Activated T-helper 2 cell treated with anti-CD3 and anti-CD28 coated beads, Interferon-gamma antibody, Interleukin-2, Interleukin-4, amounts not matched to agents 10 μg/mL and 5 μg/mL and 100 μg/mL, durations not matched to agents 14 hours and 24 hours and 36 hours (primary cell): ENCODE results near the gene CD59. TPM values are rescaled to one million over a fixed set of nuclear protein-coding genes. Genes with fewer than 3 reads are reported as not detected.

Experiments used
- DNase-seq: peaks from one replicate; pipeline ENCODE4 v3.0.0; 2021; ENCODE audit warnings: low spot score
- H3K27ac Mint-ChIP-seq: one replicate; pipeline ENCODE4 v1.8.0; 2021; ENCODE audit warnings: mixed read lengths
- H3K27me3 Mint-ChIP-seq: one replicate; pipeline ENCODE4 v1.8.0; 2021; ENCODE audit warnings: low read depth, mixed read lengths
- H3K36me3 Mint-ChIP-seq: one replicate; pipeline ENCODE4 v1.8.0; 2021; ENCODE audit warnings: low read depth, mixed read lengths
- H3K4me1 Mint-ChIP-seq: one replicate; pipeline ENCODE4 v1.8.0; 2021; ENCODE audit warnings: low read depth, mixed read lengths
- H3K4me3 Mint-ChIP-seq: one replicate; pipeline ENCODE4 v1.8.0; 2021; ENCODE audit warnings: low read depth, mild to moderate bottlenecking, moderate library complexity, mixed read lengths
- H3K9me3 Mint-ChIP-seq: one replicate; pipeline ENCODE4 v1.8.0; 2021; ENCODE audit warnings: mixed read lengths
- intact Hi-C: fragments of 100-400 bp; cut with micrococcal nuclease; formaldehyde crosslinking; loops from one replicate; pipeline ENCODE4 v1.15.1; 2023
- total RNA-seq: library from RNA; stranded (reverse); gene quantifications from 2 replicates; pipeline ENCODE4 v1.2.3, GENCODE V29; 2022

Gene CD59
- total RNA-seq, 1 donor from 2014 or later = 173 TPM

DNA sequence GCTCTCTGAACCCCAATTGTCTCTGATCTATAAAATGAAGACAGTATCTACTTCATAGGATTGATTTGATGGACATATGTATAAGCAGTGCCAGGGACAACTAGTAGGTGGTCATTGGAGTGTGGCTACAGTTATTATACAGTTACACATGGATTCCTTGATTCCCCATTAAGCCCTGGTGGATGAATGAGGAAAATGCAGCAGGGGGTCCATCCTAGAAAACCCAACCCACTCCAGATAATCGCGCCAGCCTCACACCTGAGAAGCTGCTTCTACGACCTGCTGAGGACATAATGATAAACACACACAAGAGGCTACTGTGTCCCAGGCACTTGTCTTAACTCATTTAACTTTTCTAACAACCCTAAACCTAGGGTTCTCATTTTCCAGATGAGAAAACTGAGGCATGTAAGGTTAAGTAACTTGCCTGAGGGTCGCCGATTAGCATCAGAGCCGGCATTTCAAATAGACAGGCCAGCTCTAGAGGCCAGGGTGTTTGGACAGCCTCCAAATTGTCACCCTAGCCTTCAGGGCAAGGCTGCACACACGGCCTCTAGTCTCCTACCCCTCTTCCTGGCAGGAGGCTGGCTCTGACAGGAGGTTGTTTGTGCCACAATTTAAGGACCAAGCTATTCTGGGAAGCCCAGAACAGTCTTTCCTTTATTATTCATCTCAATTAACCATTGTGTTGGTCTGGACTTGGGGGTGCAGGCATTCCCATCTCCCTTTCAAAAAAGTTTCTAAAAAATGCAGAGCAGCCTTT is 31.8 kb downstream of the CD59 start:
- intact Hi-C loops = loop anchor here (5.0 to 10.0 kb wide), 2 partner anchors 33 to 540 kb away; partner anchors contain the start of genes CD59 and CSTF3
- Mint-ChIP-seq H3K27ac (no peak overlapping the region), H3K9me3 (no peaks in the 10 kb centered on the region), H3K27me3 (peaks cover 6% of the 10 kb centered on the region), H3K36me3 (peaks cover 18% of the 10 kb centered on the region), H3K4me1 (peaks cover 21% of the 10 kb centered on the region), H3K4me3 (no peak overlapping the region)
- no peak for DNase-seq

- Mint-ChIP-seq H3K9me3 (no peaks in the 10 kb centered on the region), H3K4me3 (no peak overlapping the region), H3K4me1 (peaks cover 21% of the 10 kb centered on the region), H3K36me3 (peaks cover 12% of the 10 kb centered on the region), H3K27ac (no peak overlapping the region), H3K27me3 (peaks cover 9% of the 10 kb centered on the region)
- intact Hi-C loops = loop anchor here (5.0 to 10.0 kb wide), 2 partner anchors 34 to 539 kb away; partner anchors contain the start of genes CD59 and CSTF3
- no peak for DNase-seq
Observed at GRCh38 chr11:33703788-33704187, 32.4 kb downstream of the CD59 start.

DNA sequence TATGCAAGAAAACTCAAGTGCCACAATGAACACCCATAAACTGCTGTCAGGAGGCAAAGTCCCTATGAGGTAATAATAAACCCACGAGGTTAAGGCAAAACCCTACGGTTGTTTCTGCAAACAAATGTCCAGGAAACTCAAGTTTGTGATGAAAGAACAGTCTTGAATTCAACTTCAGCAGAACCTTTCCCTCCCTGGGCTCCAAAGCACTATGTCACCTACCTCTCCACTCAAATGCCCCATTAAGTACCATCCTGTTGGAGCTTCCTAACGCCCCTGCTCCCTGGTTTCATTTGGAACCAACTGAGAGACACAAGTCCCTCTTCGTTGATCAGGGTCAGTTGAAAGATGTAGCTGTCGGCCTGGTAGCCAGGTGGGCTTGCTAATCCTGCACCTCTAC is 33.0 kb downstream of the CD59 start:
- Mint-ChIP-seq H3K9me3 (no peaks in the 10 kb centered on the region), H3K27ac (no peak overlapping the region), H3K27me3 (peaks cover 11% of the 10 kb centered on the region), H3K36me3 (peaks cover 8% of the 10 kb centered on the region), H3K4me3 (no peak overlapping the region), H3K4me1 (peaks cover 21% of the 10 kb centered on the region)
- no peak for DNase-seq
- intact Hi-C loops = loop anchor here (5.0 to 10.0 kb wide), 2 partner anchors 34 to 538 kb away; partner anchors contain the start of genes CD59 and CSTF3

DNA sequence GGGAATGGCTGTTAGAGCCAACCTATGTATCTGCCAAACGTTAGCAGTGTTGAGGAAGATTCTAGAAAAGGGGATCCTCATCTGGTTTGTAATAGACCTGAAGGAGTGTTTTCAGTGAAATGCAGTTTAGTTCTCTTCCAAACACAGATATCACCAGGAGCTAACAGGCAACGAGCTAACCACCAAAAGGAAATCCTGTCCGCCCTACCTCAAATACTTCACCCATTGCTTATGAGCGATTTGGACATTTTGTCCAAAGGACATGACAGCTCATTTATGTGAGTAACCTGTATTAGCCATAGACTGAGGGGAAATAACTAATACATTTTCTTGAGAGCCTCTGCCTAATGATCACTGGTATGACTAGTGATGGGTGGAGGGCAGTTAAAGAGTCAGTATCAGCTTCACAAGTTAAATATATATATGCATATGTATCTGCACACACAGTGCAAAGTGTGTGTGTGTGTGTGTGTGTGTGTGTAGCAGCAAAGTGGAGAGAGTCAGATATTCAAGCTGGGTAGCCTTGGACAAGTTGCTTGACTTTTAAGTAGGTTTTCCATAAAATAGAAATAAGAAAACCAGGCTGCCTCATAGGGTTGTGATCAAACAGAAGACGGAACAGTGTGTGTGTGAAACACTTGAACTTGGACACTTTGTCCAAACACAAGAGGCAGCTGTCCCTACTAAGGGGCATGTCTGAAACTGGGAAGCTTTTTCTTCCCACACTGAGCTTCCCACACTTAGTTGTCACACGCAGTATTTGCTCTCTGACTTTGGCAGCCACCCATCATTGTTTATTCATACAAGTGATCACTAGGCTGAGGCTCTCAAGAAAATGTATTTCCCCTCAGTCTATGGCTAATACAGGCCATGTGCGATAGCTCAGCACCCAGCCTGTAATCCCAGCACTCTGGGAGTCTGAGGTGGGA is 34.7 kb downstream of the CD59 start:
- peaks cover 26% of the 10 kb centered on the region for H3K27me3 Mint-ChIP-seq
- H3K9me3 Mint-ChIP-seq = no peaks in the 10 kb centered on the region
- no peak overlapping the region for H3K27ac Mint-ChIP-seq
- H3K4me1 Mint-ChIP-seq = peaks cover 16% of the 10 kb centered on the region
- peak overlapping the region; percentile 84 for H3K4me3 Mint-ChIP-seq
- peaks cover 4% of the 10 kb centered on the region for H3K36me3 Mint-ChIP-seq
- DNase-seq = no peak
- intact Hi-C loops = loop anchor here (1.0 to 10.0 kb wide), 4 partner anchors 21 to 537 kb away; partner anchors contain the start of genes CD59, CSTF3 and FBXO3

GRCh38 chr11:33700502-33701271 is 35.5 kb downstream of the CD59 start, which contains the start of gene C11orf91:
Gene C11orf91, minus strand, starts transcription at chr11:33700826. Its CDS starts 86 bp downstream, at chr11:33700740.
- intact Hi-C loops = loop anchor here (1.0 to 10.0 kb wide), 4 partner anchors 22 to 536 kb away; partner anchors contain the start of genes CD59, CSTF3 and FBXO3
- peak; percentile 92 for DNase-seq
- H3K27ac Mint-ChIP-seq = peak within 1 kb of the TSS; percentile 14
- H3K4me3 Mint-ChIP-seq = peak within 1 kb of the TSS; percentile 84
- no peaks in the 10 kb centered on the region for H3K9me3 Mint-ChIP-seq
- peaks cover 14% of the 10 kb centered on the region for H3K4me1 Mint-ChIP-seq
- no peaks in the 10 kb centered on the region for H3K36me3 Mint-ChIP-seq
- H3K27me3 Mint-ChIP-seq = peaks cover 31% of the 10 kb centered on the region

GRCh38 chr11:33700063-33700501 is 36.1 kb downstream of the CD59 start:
- H3K27me3 Mint-ChIP-seq = peaks cover 31% of the 10 kb centered on the region
- peak overlapping the region; percentile 61 for H3K4me3 Mint-ChIP-seq
- DNase-seq = no peak
- H3K27ac Mint-ChIP-seq = peak overlapping the region; percentile 8
- H3K4me1 Mint-ChIP-seq = peaks cover 14% of the 10 kb centered on the region
- H3K9me3 Mint-ChIP-seq = no peaks in the 10 kb centered on the region
- intact Hi-C loops = loop anchor here (2.0 to 10.0 kb wide), 3 partner anchors 37 to 535 kb away; partner anchors contain the start of genes CD59, CSTF3 and FBXO3
- H3K36me3 Mint-ChIP-seq = no peaks in the 10 kb centered on the region

DNA sequence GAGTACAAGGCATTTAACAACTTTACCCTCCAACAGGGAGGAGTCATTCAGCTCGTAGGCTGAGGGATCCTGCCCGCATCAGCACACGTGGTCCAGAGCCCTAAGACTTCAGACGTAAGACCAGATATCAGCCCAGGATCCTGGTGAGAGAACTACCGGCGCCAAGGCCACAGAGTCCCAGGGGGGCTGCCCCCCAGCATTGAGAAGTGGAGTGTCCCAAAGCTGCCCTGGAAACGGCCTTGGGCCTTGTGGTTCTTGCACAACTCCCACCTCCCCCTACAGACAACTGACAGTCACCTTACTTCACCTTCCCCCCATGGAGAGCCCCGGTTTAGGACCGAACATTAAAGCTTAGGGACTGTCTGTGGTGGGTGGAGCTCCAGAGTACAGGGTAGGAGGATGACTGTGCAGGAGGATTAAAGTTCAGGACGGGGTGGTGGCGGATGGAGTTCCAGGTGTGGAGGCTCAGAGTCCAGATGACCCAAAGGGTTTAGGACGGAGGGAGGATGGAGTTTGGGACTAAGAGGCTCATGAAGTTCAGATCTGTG is 36.6 kb downstream of the CD59 start:
- DNase-seq = no peak
- Mint-ChIP-seq H3K36me3 (no peaks in the 10 kb centered on the region), H3K9me3 (no peaks in the 10 kb centered on the region), H3K4me3 (peak overlapping the region; percentile 61), H3K4me1 (peaks cover 14% of the 10 kb centered on the region), H3K27me3 (peaks cover 31% of the 10 kb centered on the region), H3K27ac (peak overlapping the region; percentile 8)
- intact Hi-C loops = loop anchor here (2.0 to 10.0 kb wide), 3 partner anchors 38 to 535 kb away; partner anchors contain the start of genes CD59, CSTF3 and FBXO3

GRCh38 chr11:33698921-33699320 is 37.3 kb downstream of the CD59 start:
- peaks cover 14% of the 10 kb centered on the region for H3K4me1 Mint-ChIP-seq
- no peak overlapping the region for H3K4me3 Mint-ChIP-seq
- no peak for DNase-seq
- no peaks in the 10 kb centered on the region for H3K9me3 Mint-ChIP-seq
- H3K27ac Mint-ChIP-seq = no peak overlapping the region
- H3K27me3 Mint-ChIP-seq = peaks cover 31% of the 10 kb centered on the region
- H3K36me3 Mint-ChIP-seq = no peaks in the 10 kb centered on the region
- intact Hi-C loops = no loop called here

DNA sequence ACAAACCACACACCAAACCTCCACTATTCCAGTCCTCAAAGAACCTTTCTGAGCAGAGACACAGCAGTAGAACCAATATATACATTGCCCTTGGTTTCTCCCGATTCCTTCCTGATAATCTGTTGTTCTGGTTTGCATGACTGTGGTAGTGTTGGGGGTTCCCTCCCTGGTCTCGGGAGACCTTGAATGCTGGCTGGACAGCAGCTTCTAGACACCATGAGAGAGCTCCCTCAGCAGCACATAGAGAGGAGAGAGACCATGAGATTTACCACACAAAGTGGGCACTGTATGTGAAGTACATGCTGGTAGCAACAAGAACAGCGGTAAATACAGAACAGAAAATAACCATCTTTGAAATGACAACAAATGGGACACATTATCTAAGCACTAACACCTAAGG is 38.2 kb downstream of the CD59 start:
- no peaks in the 10 kb centered on the region for H3K9me3 Mint-ChIP-seq
- intact Hi-C loops = no loop called here
- peaks cover 34% of the 10 kb centered on the region for H3K27me3 Mint-ChIP-seq
- no peak for DNase-seq
- H3K36me3 Mint-ChIP-seq = no peaks in the 10 kb centered on the region
- no peak overlapping the region for H3K27ac Mint-ChIP-seq
- peaks cover 14% of the 10 kb centered on the region for H3K4me1 Mint-ChIP-seq
- H3K4me3 Mint-ChIP-seq = no peak overlapping the region

GRCh38 chr11:33696931-33697638 is 39.1 kb downstream of the CD59 start:
- Mint-ChIP-seq H3K4me1 (peaks cover 14% of the 10 kb centered on the region), H3K27me3 (peaks cover 33% of the 10 kb centered on the region), H3K27ac (no peak overlapping the region), H3K4me3 (no peak overlapping the region), H3K36me3 (no peaks in the 10 kb centered on the region), H3K9me3 (no peaks in the 10 kb centered on the region)
- DNase-seq = no peak
- intact Hi-C loops = no loop called here

DNA sequence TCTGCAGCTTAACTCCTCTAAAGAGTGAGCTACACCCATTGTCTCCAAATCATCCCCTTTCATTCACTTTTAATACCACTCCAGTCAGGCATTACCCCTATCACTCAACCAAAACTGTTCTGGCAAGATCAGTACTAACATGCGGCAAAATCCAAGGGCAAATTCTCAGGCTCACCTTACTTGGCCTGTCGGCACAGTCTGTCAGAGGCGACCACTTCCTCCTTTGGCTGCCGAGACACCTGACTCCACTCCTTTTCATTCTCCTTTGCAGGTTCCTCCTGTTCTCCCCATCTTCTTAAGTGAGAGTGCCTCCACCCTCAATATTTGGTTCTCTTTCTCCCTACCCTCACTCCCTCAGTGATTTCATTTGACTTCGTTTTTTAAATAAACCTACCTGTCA is 39.8 kb downstream of the CD59 start:
- H3K4me3 Mint-ChIP-seq = no peak overlapping the region
- intact Hi-C loops = no loop called here

More for the DNA sequence above, 39.8 kb downstream of the CD59 start:
- DNase-seq = no peak
- Mint-ChIP-seq H3K9me3 (no peaks in the 10 kb centered on the region), H3K4me1 (peaks cover 11% of the 10 kb centered on the region), H3K27me3 (peaks cover 33% of the 10 kb centered on the region), H3K36me3 (no peaks in the 10 kb centered on the region), H3K27ac (no peak overlapping the region)
